GM12864 (cell line): Measurements from ENCODE around the gene AMZ1.
A peak's percentile ranks its signal among the peaks of the same experiment; 100 is the strongest.

Experiments
- DNase-seq: peaks from one replicate; pipeline ENCODE4 v3.0.0-alpha.2; 2011; ENCODE audit warnings: low read depth
- H3K4me3 ChIP-seq: 2 replicates; pipeline ENCODE4 v1.5.1; 2011; ENCODE audit warnings: mild to moderate bottlenecking, low read depth, low read length, control low read depth
- TF ChIP-seq, protein P1 (sequence below): IDR thresholded peaks from 2 replicates; pipeline ENCODE4 v1.5.1; 2011; ENCODE audit warnings: low read depth, mild to moderate bottlenecking, moderate library complexity, low read length, control low read depth, inconsistent platforms; ENCODE audit errors: missing control alignments

AMZ1 gene

DNA sequence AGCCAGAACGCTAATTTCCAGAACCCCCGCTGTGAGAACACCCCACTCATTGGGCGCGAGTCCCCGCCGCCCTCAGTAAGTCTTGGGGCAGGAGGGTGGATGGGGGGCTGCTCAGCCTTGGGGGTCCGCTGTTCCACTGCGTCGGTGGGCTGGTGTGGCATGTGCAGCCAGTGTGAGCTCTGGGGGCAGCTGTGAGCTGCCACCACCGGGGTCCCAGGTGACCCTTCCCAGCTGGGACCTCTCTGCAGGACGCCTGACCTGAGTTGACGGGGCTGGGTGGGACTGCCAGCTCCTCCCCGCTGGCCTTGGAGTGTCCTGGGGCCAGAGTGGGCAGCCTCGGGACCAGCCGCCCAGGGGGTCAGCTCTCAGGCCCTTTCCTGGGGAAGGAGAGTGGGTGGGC lies 29.1 kb upstream of the AMZ1 start:
- no peak overlapping the region for H3K4me3 ChIP-seq
- no peak for DNase-seq
- TF ChIP-seq, protein P1, sequence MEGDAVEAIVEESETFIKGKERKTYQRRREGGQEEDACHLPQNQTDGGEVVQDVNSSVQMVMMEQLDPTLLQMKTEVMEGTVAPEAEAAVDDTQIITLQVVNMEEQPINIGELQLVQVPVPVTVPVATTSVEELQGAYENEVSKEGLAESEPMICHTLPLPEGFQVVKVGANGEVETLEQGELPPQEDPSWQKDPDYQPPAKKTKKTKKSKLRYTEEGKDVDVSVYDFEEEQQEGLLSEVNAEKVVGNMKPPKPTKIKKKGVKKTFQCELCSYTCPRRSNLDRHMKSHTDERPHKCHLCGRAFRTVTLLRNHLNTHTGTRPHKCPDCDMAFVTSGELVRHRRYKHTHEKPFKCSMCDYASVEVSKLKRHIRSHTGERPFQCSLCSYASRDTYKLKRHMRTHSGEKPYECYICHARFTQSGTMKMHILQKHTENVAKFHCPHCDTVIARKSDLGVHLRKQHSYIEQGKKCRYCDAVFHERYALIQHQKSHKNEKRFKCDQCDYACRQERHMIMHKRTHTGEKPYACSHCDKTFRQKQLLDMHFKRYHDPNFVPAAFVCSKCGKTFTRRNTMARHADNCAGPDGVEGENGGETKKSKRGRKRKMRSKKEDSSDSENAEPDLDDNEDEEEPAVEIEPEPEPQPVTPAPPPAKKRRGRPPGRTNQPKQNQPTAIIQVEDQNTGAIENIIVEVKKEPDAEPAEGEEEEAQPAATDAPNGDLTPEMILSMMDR, result no peak

DNA sequence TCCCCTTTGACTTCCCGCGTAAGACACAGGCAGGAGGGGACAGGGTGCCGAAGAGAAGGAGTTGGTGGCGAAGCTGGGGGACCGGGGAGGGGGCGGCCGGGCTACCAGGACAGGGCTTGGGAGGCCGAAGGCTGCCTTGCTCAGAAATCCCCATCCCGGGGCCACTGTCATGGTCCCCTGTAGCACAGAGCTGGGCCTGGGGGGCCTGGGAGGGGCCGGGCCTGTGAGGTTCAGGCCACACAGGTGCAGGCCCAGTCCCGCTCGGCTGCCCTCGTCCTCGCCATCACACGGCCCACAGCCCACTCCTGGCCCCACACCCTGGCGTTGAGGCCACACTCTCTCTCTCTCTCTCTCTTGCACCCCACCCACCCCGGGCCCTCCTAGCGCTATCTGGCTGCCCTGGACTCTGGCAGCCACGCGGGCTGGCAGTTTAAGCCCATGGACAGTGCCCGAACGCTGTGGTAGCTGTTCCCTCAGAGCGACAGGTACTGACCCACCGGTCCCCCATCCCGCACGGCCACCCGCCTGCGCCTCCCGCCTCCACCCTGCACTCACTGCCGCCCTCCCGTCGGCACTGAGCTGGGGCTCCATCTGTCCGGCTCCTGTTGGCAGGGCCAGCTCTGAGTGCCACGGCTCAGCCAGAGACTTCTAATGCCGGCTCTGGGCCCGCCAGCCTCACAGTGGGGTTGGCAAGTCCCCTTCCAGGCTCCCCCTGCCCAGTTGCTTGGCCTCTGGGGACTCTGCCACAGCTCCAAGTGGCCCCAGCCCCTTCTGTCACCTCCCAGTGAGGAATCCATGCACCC lies 28.2 kb upstream of the AMZ1 start:
- TF ChIP-seq, protein P1, result no peak
- H3K4me3 ChIP-seq, result no peak overlapping the region
- DNase-seq, result no peak

DNA sequence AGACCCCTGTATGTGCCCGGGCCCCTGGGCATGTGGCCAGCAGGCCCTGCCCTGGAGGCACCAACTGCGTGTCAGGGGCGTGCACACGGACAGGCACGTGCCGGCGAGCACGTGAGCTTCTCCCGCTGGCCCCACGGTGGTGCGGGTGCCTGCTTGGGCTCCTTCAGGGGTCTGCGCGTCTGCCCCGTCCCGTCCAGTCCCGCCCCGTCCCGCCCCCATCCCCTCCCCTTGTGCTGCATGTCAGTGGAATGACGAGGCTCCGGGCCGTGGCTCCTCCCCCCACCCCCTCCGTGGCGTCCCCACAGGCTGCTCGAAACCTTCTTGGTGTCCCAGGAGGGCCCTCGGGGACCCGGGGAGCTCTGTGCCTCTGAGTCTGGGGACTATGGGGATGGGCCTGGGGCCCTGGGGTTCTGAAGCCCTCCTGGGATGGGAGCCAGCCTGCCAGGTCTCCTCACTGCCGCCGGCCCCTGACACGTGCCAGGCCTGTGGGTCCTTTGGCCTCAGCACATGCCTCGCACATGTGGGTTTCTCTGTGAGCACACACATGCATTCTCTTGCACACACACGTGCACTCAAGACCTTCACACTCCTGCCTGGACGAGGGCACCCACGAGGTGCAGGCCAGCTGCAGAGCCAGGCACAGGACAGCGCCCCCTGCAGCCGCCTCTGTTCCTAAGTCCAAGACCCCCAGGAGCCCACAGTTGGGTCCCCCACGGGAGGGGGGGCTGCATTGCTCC lies 27.5 kb upstream of the AMZ1 start:
- no peak overlapping the region for H3K4me3 ChIP-seq
- DNase-seq, result no peak
- TF ChIP-seq, protein P1, result peak; percentile 20

DNA sequence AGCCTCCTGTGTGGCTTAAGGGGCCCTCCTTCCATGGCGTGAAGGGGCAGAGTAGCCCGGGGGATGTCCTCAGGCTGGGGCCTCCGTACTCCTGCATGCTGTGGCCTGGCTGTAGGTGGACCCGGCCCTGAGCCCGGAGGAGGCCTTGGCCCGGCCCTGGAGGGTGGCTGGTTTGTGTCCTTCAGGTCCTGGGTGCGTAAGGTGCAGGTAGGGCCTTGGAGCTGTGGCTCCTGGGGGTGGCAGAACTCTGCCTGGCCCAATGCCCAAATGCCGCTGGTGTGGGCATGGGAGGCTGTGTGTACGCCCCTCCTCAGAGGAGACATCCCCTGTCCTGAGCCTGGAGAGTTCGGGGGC lies 26.9 kb upstream of the AMZ1 start:
- DNase-seq, result no peak
- TF ChIP-seq, protein P1, result no peak
- H3K4me3 ChIP-seq, result no peak overlapping the region

DNA sequence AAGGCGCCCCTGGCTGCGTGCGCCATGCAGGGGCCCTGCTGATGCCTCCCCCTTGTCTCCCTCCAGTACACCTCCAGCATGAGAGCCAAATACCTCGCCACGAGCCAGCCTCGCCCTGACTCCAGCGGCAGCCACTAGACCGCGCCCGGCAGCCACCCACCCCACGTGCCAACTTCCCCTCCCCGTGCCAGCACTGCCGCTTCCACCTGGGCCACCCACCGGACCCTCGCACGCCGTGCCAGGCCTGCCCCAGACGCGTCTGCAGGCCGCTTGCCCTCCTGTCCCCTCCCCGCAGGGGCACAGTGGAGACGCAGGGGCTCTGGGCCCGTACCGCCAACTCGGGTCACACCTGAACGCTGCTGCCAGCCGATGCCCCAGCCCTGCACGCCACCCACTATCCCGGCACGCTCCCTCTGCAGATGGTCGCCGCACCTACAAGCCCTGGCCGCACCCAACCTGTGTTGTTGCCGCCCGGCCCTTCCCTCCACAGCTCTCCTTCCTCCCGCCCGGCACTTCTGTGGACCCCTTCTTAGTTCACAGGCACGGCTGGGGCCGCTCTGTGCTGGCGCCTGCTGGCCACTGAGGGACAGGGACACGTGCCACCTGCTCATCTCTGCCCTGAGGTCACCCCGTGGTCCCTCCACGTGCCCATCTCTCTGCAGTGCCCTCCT lies 26.3 kb upstream of the AMZ1 start:
- TF ChIP-seq, protein P1, result no peak
- DNase-seq, result no peak
- no peak overlapping the region for H3K4me3 ChIP-seq

DNA sequence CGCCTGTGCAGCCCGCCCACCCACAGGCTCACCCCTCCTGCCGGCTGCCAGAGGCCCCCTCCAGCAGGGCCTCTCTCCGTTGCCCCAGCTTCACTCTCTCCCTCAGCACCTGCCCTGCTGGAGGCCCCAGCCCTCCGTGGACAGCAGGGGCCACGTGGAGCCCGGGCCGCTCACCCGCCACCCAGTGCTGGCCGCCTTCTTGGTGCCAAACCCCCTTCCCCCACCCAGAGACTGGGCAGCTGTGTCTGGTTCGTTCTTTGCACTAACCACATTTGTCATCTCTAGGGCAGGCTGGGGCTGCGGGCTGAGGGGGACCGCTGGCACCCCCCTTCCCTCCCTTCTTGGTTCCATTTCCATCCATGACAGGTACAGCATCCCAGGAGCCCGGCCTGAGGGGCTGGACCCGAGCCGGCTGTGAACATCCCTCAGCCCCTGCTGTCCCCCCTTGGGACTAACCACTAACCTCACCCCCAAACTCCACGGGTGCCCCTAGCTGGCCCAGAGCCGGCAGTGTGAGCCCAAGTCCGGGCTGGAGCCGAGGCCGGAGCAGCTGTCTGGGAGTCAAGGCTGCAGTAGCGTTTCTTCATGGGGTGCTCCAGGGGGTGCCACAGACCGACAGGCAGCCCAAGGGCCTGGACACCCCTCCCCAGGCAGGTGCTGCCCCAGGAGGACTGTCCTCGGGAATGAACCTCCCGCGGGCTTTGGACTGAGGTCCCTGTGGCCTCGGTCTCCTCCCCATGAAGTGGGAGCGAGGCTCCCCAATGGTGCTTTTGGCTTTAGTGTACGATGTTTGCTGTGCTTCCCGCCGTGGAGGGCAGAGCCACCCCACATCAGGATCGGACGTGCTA lies 25.5 kb upstream of the AMZ1 start:
- no peak for DNase-seq
- TF ChIP-seq, protein P1, result no peak
- H3K4me3 ChIP-seq, result no peak overlapping the region
